ENCODE measurements around the gene LIMCH1.

DNA sequence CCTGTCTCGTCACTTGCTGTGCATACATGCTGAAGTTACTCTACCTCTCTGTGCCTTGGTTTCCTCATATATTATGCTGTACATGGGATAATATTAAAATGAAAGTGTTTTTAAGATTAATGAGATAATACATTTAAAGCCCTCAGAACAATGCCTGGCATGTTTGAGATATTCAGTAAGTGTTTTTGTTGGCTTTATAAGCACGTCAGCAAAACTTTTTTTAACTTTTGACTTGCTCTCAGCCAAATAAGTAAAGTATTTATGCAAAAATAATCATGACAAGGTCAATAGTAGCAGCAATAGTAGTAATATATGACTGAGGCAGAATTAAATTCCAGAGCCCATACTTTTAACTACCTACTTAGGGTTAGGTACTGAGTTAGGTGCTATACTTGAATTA lies 29.2 kb downstream of the LIMCH1 start:
- TF ChIP-seq, protein P1, sequence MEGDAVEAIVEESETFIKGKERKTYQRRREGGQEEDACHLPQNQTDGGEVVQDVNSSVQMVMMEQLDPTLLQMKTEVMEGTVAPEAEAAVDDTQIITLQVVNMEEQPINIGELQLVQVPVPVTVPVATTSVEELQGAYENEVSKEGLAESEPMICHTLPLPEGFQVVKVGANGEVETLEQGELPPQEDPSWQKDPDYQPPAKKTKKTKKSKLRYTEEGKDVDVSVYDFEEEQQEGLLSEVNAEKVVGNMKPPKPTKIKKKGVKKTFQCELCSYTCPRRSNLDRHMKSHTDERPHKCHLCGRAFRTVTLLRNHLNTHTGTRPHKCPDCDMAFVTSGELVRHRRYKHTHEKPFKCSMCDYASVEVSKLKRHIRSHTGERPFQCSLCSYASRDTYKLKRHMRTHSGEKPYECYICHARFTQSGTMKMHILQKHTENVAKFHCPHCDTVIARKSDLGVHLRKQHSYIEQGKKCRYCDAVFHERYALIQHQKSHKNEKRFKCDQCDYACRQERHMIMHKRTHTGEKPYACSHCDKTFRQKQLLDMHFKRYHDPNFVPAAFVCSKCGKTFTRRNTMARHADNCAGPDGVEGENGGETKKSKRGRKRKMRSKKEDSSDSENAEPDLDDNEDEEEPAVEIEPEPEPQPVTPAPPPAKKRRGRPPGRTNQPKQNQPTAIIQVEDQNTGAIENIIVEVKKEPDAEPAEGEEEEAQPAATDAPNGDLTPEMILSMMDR (IDR thresholded peaks at IDR 0.05 in 8 of 11, conservative IDR thresholded peaks at IDR 0.05 in 3 of 11), result no peak
- no peak for TF ChIP-seq POLR2AphosphoS5 (IDR thresholded peaks at IDR 0.05)
